Loucy (cell line): ENCODE results near the gene CTNS.

Source experiments
- EZH2phosphoT487 ChIP-seq: fragments of 200-600 bp; IDR thresholded peaks from 2 replicates; pipeline ENCODE4 v1.6.1; 2018; ENCODE audit warnings: antibody characterized with exemption, mild to moderate bottlenecking, moderate library complexity, borderline replicate concordance
- TF ChIP-seq, protein P1 (sequence below): fragments of 200-600 bp; sonication (generic); conservative IDR thresholded peaks from 2 replicates; pipeline ENCODE4 v1.5.1; 2014; ENCODE audit warnings: mild to moderate bottlenecking, antibody characterized with exemption, low read length

- TF ChIP-seq, protein P1, sequence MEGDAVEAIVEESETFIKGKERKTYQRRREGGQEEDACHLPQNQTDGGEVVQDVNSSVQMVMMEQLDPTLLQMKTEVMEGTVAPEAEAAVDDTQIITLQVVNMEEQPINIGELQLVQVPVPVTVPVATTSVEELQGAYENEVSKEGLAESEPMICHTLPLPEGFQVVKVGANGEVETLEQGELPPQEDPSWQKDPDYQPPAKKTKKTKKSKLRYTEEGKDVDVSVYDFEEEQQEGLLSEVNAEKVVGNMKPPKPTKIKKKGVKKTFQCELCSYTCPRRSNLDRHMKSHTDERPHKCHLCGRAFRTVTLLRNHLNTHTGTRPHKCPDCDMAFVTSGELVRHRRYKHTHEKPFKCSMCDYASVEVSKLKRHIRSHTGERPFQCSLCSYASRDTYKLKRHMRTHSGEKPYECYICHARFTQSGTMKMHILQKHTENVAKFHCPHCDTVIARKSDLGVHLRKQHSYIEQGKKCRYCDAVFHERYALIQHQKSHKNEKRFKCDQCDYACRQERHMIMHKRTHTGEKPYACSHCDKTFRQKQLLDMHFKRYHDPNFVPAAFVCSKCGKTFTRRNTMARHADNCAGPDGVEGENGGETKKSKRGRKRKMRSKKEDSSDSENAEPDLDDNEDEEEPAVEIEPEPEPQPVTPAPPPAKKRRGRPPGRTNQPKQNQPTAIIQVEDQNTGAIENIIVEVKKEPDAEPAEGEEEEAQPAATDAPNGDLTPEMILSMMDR = no peak
- no peak for TF ChIP-seq EZH2phosphoT487
Measured at GRCh38 chr17:3657588-3657869, 21.0 kb downstream of the CTNS start.
